HEK293 (cell line): ENCODE data around the gene KLHDC7A.

ENCODE experiments used
- CTCF ChIA-PET: fragments of 350-600 bp; formaldehyde crosslinking; extraction: SDS; loops from one replicate; lab custom pipeline; 2021; ENCODE audit warnings: antibody characterized with exemption; lab: Yijun Ruan, JAX
- POLR2A ChIA-PET: fragments of 300-600 bp; formaldehyde crosslinking; extraction: SDS; loops from one replicate; lab custom pipeline; 2020; ENCODE audit warnings: antibody characterized with exemption, inconsistent platforms; lab: Yijun Ruan, JAX
- H3K27ac ChIP-seq: fragments of 200-500 bp; sonication (Bioruptor generic); 2 replicates; pipeline ENCODE4 v1.5.1; 2014; ENCODE audit warnings: low read depth, low read length, control low read depth, inconsistent platforms; ENCODE audit errors: extremely low read depth
- H3K36me3 ChIP-seq, 2 experiments: fragments of 200-500 bp in 1 of 2; sonication (Bioruptor generic) in 1 of 2; 1 replicate in 1 of 2; 2 replicates in 1 of 2; pipeline ENCODE4 v1.5.1; 2014 to 2017; ENCODE audit warnings: inconsistent platforms in 2 of 2, low read length in 2 of 2; ENCODE audit not compliant: control insufficient read depth in 2 of 2, insufficient read depth in 1 of 2
- H3K4me1 ChIP-seq: fragments of 200-500 bp; sonication (Bioruptor generic); 2 replicates; pipeline ENCODE4 v1.5.1; 2014; ENCODE audit warnings: mild to moderate bottlenecking, low read length, inconsistent platforms; ENCODE audit not compliant: control insufficient read depth, insufficient read depth
- H3K4me3 ChIP-seq: 2 replicates; pipeline ENCODE4 v1.5.1; 2011; ENCODE audit warnings: low read depth, mild to moderate bottlenecking, control low read depth, low read length, moderate library complexity
- H3K9me3 ChIP-seq: fragments of 200-500 bp; sonication (Bioruptor generic); 2 replicates; pipeline ENCODE4 v1.5.1; 2014; ENCODE audit warnings: low read depth, low read length, inconsistent platforms; ENCODE audit not compliant: control insufficient read depth, insufficient read depth
- GFI1B ChIP-seq: fragments of 450-650 bp; formaldehyde crosslinking; IDR thresholded peaks from 2 replicates; pipeline ENCODE4 v1.5.1; 2016; ENCODE audit warnings: missing biosample characterization, missing genetic modification characterization
- GLIS1 ChIP-seq: fragments of 450-650 bp; formaldehyde crosslinking; IDR thresholded peaks from 2 replicates; pipeline ENCODE4 v1.5.1; 2016; ENCODE audit warnings: missing biosample characterization, missing genetic modification characterization
- TCF7L2 ChIP-seq: IDR thresholded peaks from 2 replicates; pipeline ENCODE4 v1.6.1; 2011; ENCODE audit warnings: low read depth, mild to moderate bottlenecking, inconsistent platforms, low read length, moderate library complexity, borderline replicate concordance
- TRIM28 ChIP-seq: IDR thresholded peaks from 2 replicates; pipeline ENCODE4 v1.6.1; 2011; ENCODE audit warnings: low read length, control low read depth, borderline replicate concordance
- ZBTB17 ChIP-seq: fragments of 450-650 bp; formaldehyde crosslinking; IDR thresholded peaks from 2 replicates; pipeline ENCODE4 v1.5.1; 2016; ENCODE audit warnings: missing biosample characterization, missing genetic modification characterization
- ZEB2 ChIP-seq: fragments of 450-650 bp; formaldehyde crosslinking; IDR thresholded peaks from 2 replicates; pipeline ENCODE4 v1.5.1; 2016; ENCODE audit warnings: missing biosample characterization, missing genetic modification characterization
- ZIC2 ChIP-seq: fragments of 450-650 bp; formaldehyde crosslinking; IDR thresholded peaks from 2 replicates; pipeline ENCODE4 v1.5.1; 2016; ENCODE audit warnings: missing biosample characterization, missing genetic modification characterization
- ZNF114 ChIP-seq: fragments of 450-650 bp; formaldehyde crosslinking; IDR thresholded peaks from 2 replicates; pipeline ENCODE4 v1.5.0; 2017; ENCODE audit warnings: missing biosample characterization, missing genetic modification characterization
- ZNF133 ChIP-seq: fragments of 450-650 bp; formaldehyde crosslinking; IDR thresholded peaks from 2 replicates; pipeline ENCODE4 v1.5.1; 2016; ENCODE audit warnings: missing biosample characterization, missing genetic modification characterization
- ZNF16 ChIP-seq: fragments of 450-650 bp; formaldehyde crosslinking; IDR thresholded peaks from 2 replicates; pipeline ENCODE4 v1.5.1; 2016; ENCODE audit warnings: low read depth, missing biosample characterization, missing genetic modification characterization
- ZNF311 ChIP-seq: fragments of 450-650 bp; formaldehyde crosslinking; IDR thresholded peaks from 2 replicates; pipeline ENCODE4 v1.5.1; 2017; ENCODE audit warnings: missing biosample characterization, missing genetic modification characterization, borderline replicate concordance
- ZNF324 ChIP-seq: fragments of 450-650 bp; formaldehyde crosslinking; IDR thresholded peaks from 2 replicates; pipeline ENCODE4 v1.5.1; 2016; ENCODE audit warnings: missing biosample characterization, missing genetic modification characterization
- ZNF571 ChIP-seq: fragments of 450-650 bp; formaldehyde crosslinking; IDR thresholded peaks from 2 replicates; pipeline ENCODE4 v1.5.0; 2017; ENCODE audit warnings: missing biosample characterization, missing genetic modification characterization
- ZNF596 ChIP-seq: fragments of 450-650 bp; IDR thresholded peaks from 2 replicates; pipeline ENCODE4 v1.5.0; 2018; ENCODE audit warnings: missing biosample characterization, mild to moderate bottlenecking, missing genetic modification characterization, moderate library complexity
- ZNF776 ChIP-seq: fragments of 450-650 bp; formaldehyde crosslinking; IDR thresholded peaks from 2 replicates; pipeline ENCODE4 v1.5.0; 2017; ENCODE audit warnings: missing biosample characterization, missing genetic modification characterization, borderline replicate concordance
- ZNF791 ChIP-seq: fragments of 450-650 bp; formaldehyde crosslinking; IDR thresholded peaks from 2 replicates; pipeline ENCODE4 v1.5.1; 2016; ENCODE audit warnings: missing biosample characterization, missing genetic modification characterization
- ZSCAN16 ChIP-seq: fragments of 450-650 bp; formaldehyde crosslinking; IDR thresholded peaks from 2 replicates; pipeline ENCODE4 v1.5.1; 2016; ENCODE audit warnings: missing biosample characterization, missing genetic modification characterization
- TF ChIP-seq, protein P1 (sequence below): fragments of 450-650 bp; formaldehyde crosslinking; IDR thresholded peaks from 2 replicates; pipeline ENCODE4 v1.5.1; 2016; ENCODE audit warnings: missing biosample characterization, missing genetic modification characterization
- TF ChIP-seq, protein P2 (sequence below): fragments of 450-650 bp; formaldehyde crosslinking; conservative IDR thresholded peaks from 2 replicates; pipeline ENCODE4 v1.5.1; 2016; ENCODE audit warnings: low read depth, missing biosample characterization, missing genetic modification characterization

Gene KLHDC7A

DNA sequence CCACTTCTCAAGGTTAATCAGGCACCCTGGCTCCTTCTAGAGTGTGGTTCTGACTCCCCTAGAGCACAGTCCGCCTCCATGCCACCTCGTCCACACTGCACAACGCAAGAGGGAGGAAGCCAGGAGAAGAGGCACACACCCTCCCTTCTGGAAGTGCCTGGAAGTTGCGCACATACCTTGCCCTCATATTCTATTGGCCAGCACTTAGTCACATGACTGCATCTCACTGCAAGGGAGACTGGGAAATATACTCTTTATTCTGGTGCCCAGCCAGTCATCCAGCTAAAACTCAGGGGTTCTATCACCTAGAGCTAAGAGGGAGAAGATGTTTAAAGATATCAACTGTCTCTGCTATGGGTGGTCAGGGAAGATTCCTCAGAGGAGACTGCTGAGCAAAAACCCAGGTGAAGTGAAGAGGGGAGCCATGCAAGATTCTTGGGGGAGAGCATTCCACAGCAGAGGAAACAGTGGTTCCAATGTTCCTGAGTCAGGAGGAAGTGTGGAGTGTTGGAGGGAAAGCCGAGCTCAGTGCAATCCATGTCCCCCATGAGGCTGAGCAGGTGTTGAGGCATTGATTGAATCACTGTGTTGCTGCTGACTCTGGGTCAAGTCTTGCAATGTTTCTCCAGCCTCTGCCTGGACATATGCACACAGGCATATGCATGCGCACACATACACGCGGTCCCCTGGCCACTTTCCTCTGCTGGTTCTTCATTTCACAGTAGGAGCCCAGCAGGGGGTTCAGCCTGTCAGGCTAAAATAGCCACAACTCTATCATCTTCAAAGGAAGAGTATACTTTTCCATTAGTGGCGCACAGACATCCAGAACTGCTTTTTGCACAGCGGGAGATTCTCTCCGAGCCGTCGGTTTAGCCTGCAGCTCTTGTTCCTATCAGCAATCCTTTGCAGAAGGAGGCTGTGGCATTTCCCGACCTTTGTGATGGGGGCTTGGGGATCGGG lies 22.3 kb upstream of the KLHDC7A start:
- no peak overlapping the region for H3K27ac ChIP-seq
- no peaks in the 10 kb centered on the region for H3K9me3 ChIP-seq
- POLR2A ChIA-PET, result no interaction called here
- 0 out of 2 replicates have a peak, but pooled peaks have one; percentile 48 for TF ChIP-seq TRIM28
- TF ChIP-seq ZIC2, result peak; percentile 82
- TF ChIP-seq ZNF16 (tag by site-specific recombination), result peak; percentile 77
- peak; percentile 26; the same call in 1 of the 2 replicates for TF ChIP-seq GLIS1
- TF ChIP-seq, protein P1, sequence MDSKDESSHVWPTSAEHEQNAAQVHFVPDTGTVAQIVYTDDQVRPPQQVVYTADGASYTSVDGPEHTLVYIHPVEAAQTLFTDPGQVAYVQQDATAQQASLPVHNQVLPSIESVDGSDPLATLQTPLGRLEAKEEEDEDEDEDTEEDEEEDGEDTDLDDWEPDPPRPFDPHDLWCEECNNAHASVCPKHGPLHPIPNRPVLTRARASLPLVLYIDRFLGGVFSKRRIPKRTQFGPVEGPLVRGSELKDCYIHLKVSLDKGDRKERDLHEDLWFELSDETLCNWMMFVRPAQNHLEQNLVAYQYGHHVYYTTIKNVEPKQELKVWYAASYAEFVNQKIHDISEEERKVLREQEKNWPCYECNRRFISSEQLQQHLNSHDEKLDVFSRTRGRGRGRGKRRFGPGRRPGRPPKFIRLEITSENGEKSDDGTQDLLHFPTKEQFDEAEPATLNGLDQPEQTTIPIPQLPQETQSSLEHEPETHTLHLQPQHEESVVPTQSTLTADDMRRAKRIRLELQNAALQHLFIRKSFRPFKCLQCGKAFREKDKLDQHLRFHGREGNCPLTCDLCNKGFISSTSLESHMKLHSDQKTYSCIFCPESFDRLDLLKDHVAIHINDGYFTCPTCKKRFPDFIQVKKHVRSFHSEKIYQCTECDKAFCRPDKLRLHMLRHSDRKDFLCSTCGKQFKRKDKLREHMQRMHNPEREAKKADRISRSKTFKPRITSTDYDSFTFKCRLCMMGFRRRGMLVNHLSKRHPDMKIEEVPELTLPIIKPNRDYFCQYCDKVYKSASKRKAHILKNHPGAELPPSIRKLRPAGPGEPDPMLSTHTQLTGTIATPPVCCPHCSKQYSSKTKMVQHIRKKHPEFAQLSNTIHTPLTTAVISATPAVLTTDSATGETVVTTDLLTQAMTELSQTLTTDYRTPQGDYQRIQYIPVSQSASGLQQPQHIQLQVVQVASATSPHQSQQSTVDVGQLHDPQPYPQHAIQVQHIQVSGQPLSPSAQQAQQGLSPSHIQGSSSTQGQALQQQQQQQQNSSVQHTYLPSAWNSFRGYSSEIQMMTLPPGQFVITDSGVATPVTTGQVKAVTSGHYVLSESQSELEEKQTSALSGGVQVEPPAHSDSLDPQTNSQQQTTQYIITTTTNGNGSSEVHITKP, result no peak
- no peak for TF ChIP-seq ZNF311 (tag by site-specific recombination)
- peak; percentile 84; the same call in 1 of the 2 replicates for TF ChIP-seq TCF7L2
- no peak for TF ChIP-seq ZSCAN16 (tag by site-specific recombination)
- CTCF ChIA-PET, result no interaction called here
- H3K36me3 ChIP-seq, result no peaks in the 10 kb centered on the region
- no peak overlapping the region for H3K4me3 ChIP-seq
- no peaks in the 10 kb centered on the region for H3K4me1 ChIP-seq

DNA sequence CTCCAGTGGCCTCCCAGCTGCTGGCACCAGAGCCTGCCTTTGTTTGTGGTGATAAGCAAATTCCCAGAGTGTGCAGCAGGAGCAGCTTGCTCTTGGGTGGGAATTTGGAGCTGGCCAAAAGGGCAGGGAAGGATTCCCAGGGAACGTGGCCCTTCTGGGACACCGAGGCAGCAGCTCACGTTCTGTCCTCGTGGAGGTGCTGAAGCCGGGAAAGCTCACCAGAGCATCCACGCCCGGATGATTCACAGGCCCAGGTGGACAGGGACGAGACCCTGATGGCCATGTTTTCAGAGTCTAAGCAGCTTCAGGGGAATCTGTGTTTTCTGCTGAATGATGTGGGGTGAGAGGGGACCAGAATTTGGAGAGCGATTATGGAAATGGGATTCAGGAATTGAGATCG lies 19.1 kb upstream of the KLHDC7A start:
- Histone ChIP-seq H3K9me3 (no peaks in the 10 kb centered on the region), H3K4me3 (no peak overlapping the region), H3K27ac (no peak overlapping the region), H3K36me3 (no peaks in the 10 kb centered on the region), H3K4me1 (no peaks in the 10 kb centered on the region)
- POLR2A ChIA-PET, result no interaction called here
- TF ChIP-seq ZNF133 (tag by site-specific recombination) (no peak), ZSCAN16 (tag by site-specific recombination) (no peak), ZNF571 (tag by site-specific recombination) (no peak), ZNF776 (no peak), ZNF596 (tag by site-specific recombination) (no peak), GFI1B (tag by site-specific recombination) (no peak), ZNF791 (no peak), ZNF114 (no peak), ZEB2 (tag by site-specific recombination) (no peak), ZBTB17 (tag by site-specific recombination) (no peak), ZNF324 (tag by site-specific recombination) (no peak)
- TF ChIP-seq, protein P2, sequence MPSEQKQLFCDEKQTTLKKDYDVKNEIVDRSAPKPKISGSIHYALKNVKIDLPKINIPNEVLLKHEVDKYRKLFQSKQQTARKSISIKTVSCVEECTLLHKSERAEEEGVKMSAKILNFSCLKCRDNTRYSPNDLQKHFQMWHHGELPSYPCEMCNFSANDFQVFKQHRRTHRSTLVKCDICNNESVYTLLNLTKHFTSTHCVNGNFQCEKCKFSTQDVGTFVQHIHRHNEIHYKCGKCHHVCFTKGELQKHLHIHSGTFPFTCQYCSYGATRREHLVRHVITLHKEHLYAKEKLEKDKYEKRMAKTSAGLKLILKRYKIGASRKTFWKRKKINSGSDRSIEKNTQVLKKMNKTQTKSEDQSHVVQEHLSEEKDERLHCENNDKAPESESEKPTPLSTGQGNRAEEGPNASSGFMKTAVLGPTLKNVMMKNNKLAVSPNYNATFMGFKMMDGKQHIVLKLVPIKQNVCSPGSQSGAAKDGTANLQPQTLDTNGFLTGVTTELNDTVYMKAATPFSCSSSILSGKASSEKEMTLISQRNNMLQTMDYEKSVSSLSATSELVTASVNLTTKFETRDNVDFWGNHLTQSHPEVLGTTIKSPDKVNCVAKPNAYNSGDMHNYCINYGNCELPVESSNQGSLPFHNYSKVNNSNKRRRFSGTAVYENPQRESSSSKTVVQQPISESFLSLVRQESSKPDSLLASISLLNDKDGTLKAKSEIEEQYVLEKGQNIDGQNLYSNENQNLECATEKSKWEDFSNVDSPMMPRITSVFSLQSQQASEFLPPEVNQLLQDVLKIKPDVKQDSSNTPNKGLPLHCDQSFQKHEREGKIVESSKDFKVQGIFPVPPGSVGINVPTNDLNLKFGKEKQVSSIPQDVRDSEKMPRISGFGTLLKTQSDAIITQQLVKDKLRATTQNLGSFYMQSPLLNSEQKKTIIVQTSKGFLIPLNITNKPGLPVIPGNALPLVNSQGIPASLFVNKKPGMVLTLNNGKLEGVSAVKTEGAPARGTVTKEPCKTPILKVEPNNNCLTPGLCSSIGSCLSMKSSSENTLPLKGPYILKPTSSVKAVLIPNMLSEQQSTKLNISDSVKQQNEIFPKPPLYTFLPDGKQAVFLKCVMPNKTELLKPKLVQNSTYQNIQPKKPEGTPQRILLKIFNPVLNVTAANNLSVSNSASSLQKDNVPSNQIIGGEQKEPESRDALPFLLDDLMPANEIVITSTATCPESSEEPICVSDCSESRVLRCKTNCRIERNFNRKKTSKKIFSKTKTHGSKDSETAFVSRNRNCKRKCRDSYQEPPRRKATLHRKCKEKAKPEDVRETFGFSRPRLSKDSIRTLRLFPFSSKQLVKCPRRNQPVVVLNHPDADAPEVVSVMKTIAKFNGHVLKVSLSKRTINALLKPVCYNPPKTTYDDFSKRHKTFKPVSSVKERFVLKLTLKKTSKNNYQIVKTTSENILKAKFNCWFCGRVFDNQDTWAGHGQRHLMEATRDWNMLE (tag by site-specific recombination), result no peak
- CTCF ChIA-PET, result no interaction called here
